ENCODE measurements around the gene GUCY2F.

- no peak for TF ChIP-seq CTCF (IDR thresholded peaks at IDR 0.05)
- no peak for TF ChIP-seq POLR2A (IDR thresholded peaks at IDR 0.05)
These were observed 41.4 kb downstream of the GUCY2F start for GRCh38 chrX:109440475-109440874.
